HG03442 (cell line): Measurements from ENCODE around the gene BCKDHA.
"Not testable (repeated sequence)": the region's sequence is repeated elsewhere in the genome, so short reads cannot be mapped to it uniquely, and the experiment has no call there.

Experiments used
- ATAC-seq: cut with Tn5 transposase; IDR thresholded peaks from one replicate; pipeline ENCODE4 v1.9.1; 2021; ENCODE audit warnings: mild to moderate bottlenecking, moderate library complexity; ENCODE audit not compliant: unreplicated experiment

Gene BCKDHA

DNA sequence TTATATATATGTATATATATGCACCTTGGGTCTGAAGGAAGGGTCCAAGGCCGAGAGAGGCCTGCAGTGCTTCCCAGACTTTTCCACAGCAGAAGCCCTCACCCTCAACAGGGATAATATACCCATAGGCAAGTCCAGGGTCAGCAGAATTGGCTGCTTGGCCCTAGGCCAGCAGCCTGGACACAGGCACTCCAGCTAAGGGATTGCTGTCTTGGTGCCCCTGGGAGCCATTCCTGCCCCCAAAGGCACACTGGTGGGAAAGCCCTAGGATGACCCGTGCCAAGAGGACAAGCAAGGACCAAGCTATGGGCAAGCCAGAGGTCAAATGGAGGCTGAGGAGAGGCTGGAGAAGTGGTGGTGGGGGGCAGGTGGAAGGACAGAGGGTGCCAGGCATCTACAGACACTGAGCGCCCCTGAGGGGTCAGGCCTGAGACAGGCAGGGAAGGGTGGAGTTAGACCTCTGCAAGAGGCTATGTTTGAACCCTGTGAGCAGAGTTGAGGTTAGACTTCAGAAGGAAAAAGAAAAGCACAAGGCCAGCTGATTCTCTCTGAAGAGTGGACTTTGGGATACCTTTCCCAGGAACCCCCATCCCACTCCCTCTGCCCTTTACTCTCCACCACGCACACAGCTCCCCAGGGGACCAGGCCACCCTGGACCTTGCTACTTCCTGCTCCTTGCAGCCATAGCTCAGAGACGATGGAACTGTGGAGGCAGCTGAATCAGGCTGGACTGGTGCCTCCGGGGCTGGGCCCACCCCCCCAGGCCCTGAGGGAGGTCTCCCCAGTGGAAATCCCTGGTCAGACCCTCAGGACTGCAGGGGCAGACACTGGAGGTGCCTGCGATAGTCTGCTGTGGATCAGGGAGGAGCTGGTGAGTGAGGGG, 45.1 kb downstream of the BCKDHA start, which contains the start of gene ERICH4:
TSS of gene ERICH4 (plus strand) at position 684 of the 883 bp plus-strand sequence. CDS start at position 698, 14 bp downstream.
- ATAC-seq: no peak

DNA sequence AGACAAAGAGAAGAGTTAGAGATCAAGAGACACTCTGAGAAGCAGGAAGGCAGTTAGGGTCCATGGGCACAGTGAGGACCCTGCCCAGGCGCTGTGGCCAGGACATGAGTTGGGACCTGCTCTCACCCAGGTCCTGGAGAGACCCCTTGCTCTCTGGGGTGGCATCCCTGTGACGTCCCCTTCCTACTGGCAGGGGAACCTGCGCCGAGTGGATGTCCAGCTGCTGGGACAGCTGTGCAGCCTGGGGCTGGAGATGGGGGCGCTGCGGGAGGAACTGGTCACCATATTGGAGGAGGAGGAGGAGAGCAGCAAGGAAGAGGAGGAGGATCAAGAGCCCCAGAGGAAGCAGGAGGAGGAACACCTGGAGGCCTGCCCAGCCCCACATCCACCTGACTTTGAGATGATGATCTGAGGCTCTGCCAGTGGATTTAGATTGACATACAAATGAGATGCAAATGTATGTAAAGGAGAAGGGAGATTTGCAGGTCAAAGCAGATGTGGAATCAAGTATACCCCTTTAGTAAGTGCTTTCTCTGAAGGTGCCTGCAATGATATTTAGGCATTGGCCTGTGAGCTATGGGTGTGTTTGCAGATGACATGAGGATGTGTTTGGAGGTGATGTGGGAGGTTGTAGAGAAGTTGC, 46.3 kb downstream of the BCKDHA start:
- ATAC-seq: no peak

DNA sequence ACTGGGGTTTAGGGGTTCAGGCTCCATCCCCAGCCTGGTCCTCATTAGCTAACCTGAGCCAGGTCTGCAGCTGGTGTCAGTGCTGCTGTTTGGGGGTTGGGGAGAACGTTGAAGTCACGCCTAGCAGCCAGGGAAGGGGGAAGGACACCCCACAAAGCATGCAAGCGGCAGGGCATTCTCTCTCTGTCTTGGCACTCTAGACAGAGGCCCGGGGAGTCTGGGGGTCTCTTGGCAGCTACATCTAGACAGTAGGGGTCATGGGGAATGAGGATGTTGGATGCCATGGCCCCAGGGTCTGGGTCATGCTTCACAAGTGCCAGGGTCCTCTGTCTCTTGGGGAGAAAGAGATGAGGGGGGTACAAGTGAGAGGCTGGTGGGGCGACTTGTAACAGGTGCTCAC, 48.0 kb downstream of the BCKDHA start:
- no peak for ATAC-seq

DNA sequence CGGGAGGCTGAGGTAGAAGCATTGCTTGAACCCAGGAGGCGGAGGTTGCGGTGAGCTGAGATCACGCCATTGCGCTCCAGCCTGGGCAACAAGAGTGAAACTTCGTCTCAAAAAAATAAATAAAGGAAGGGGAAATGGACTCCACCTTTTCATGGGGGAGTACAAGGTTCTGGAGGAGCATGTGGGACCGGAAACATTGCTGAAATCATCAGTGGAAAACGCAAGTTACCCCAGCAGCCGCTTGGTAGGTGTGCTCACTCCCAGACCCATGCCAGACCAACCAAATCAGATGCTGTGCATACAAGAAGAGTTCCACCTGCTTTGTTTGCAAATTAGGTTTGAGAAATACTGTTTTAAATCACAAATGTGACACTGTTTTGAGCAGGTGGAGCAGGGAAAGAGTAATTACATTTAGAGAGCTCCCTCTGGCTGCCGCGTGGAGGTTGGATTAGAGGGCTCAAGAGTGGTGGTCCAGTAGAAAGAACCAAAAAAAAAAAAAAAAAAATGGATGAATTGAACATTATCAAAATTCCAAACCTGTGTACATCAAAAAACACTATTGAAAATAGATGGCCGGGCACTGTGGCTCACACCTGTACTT, 50.2 kb downstream of the BCKDHA start:
- ATAC-seq: no peak

DNA sequence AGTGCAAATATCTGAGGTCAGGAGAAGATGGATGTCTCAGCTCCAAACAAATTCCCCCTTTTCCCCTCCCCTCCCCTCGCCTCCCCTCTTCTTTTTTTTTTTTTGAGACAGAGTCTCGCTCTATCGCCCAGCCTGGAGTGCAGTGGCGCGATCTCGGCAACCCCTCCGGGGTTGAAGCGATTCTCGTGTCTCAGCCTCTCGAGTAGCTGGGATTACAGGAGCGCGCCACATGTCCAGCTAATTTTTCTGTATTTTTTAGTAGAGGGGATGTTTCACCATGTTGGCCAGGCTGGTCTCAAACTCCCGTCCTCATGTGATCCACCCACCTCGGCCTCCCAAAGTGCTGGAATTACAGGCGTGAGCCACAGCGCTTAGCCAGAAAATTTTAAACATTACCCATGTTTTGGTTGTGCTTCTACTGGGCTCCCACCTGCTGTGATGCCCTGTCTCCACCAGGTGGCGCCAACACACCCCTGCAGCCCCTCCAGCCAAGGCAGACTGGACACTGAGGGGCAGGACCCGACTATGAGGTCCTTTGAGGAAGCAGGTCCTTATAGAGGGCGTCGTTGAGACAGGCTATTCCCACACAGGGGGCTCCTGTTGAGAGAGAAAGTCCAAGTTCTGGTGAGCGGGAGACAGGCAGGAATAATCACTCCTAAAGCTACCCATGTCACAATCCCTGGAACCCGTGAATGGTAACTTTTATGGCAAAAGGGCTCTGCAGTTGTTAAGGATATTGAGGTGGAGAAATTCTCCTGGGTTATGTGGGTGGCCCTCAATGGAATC, 51.7 kb downstream of the BCKDHA start:
- peak; percentile 43 for ATAC-seq

DNA sequence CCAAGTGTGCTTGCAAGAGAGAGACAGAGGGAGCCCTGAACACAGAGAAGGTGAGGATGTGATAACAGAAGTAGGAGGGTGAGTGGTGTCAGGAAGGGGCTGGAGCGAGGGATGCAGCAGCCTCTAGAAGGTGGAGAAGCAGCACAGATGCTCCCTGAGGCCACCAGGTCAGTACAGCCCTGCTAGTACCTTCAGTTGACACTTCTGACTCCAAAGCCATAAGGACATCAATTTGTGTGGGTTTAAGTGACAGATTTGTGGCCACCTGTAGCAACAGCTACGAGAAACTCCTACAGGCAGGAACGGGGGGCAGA, 52.2 kb downstream of the BCKDHA start:
- ATAC-seq: no peak

DNA sequence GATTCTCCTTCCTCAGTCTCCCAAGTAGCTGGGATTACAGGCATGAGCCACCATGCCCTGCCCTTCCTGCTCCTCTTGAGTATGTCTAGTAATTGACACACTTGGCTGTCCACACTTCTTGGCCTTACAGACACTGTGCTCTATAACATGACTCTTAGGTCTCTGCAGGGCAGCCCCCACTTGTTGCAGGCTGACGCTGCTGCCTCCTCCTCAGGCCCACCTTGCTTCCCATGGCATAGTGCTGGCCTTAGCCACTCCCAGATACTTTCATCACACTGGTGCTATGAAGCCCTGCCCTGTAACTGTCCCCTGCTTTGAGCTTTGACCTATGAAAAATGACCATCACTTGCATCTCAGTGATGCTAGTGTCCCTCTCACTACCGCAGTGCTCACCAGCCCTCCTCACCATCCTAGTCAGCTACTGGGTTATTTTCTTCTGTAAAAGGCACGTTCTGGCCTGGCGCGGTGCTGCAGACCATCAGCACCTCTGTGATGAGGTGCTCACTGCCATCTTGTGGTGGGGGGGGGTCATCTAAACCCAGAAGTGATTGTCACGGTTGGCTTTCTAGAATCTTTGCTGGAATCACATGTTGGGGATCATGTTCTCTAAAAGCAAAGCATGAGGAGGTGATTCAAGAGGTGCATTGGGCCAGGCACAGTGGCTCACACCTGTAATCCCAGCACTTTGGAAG, 55.1 kb downstream of the BCKDHA start:
- ATAC-seq: no peak

DNA sequence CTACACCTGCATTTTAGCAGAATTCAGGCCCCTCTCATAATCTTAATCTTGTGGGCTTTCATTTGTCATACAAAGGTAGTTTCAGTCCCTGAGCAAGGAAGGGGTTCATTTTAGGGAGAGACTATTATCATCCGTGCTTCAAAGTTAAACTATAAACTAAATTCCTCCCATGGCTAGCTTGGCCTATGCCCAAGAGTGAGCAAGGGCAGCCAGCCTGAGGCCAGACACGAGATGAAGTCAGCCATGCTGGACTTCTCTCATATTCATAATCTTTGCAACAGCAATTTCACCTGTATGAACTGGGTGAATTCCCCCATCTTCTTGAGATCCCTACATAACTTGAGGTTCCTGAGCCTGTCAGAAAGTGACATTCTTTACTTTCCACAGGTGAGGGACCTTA, 58.3 kb downstream of the BCKDHA start:
- no peak for ATAC-seq

DNA sequence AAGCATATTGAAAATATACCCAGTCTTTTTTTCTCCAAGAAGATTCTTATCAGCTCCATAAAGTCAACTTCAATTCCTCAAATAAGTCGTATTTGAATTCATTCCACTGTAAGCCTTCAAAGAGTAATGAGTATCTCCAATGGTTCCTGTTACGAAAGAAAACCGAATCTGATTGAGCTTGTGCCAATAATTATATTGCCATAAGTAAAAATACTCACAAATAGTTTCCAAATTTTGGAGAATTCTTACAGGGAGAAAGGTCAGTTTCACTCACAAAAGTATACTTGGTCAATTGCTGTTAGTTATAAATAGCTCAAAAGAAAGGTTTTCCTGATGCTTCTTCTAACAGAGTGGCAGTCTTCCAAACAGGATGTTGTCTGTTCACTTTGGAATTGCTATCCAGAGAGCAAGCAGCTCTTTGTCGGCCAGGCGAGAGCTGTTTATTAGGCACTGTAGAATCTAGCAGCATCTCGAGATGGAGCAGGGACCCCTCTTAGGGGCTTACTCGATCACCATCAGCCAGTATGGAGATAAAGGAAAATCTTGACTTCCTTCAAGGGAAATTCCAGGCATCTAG, 58.8 kb downstream of the BCKDHA start:
- no peak for ATAC-seq

DNA sequence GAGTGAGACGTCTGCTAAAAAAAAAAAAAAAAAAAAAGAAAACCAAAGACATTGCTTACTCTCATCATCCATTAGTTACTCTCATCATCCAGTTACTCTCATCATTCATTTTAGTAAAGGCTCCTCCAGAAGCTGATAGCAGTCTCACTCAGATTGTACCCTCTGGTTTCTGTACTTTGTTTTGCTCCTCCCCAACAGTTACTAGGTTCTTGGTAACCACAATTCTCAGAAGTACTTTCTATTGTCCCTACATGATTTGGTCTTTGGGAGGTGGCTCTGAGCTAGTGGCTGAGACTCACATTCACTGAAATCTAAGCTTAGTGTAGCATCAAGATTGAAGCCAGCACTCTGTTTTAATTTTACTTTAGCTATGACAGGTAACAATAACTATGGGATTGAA, 59.6 kb downstream of the BCKDHA start:
- peak; percentile 45 for ATAC-seq

DNA sequence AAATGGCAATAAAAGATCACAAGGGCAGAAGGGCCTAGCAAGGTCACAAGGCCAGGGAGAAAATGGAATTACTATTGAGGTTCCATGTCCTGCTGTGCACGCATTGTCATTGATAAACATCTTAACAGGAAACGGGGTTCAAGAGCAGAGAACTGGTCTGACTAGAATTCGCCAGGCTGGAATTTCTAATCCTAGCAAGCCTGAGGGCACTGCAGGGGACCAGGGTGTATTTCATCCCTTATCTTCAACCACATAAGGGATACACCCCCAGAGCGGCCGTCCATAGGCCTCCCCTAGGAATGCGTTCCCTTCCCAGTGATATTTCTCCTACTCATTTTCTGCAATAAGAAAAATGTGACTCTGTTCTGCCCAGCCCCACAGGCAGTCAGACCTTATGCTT, 64.9 kb downstream of the BCKDHA start:
- ATAC-seq: no peak

DNA sequence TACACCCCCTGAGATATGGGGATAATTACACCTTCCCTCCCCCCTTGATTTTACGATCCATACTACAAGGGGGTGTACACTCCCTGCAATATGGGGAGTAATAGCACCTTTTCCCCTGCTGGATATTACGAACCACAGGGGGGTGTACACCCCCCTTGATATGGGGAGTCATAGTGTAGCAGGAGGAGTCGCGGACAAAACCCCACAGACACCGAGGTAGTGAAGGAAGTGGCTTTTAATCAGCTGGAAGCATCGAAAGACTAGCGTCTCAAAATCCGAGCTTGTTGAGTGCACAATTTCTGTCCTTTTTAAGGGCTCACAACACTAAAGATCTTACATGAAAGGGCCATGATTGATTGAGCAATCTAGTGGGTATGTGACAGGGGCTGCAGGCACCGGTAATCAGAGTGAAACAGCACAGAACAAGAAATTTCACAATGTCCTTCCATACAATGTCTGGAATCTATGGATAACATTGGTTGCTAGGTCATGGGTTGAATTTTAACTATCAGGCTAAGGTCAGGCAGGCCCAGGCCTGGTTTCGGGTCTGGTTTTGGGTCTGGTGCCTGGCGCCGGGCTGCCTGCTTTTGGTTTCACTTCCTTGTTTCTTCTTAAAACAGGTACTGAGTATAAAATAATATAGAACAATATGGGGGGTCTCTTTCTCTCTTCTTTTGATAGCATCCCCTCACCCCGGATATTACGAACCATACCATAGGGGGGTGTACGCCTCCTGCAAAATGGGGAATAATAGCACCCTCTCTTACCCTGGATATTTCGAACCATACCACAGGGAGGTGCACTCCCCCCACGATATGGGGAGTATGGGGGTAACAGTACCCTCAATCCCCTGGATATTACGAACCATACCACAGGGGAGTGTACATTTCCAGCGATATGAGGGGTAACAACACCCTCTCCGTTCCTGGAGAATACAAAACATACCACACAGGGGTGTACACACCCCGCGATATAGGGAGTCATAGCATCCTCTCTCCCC, 65.9 kb downstream of the BCKDHA start:
- not testable (repeated sequence) for ATAC-seq
